Gastroesophageal sphincter (tissue), 3 donors: Measurements from ENCODE around the gene DIAPH2.

Experiments used
- EP300 ChIP-seq: sonication (generic); formaldehyde crosslinking; IDR thresholded peaks from one replicate; pipeline ENCODE4 v1.6.1; 2017; ENCODE audit warnings: antibody characterized with exemption, mild to moderate bottlenecking
- POLR2A ChIP-seq, 2 donors: fragments of 450-650 bp; IDR thresholded peaks; one replicate each; pipeline ENCODE4 v1.6.1; 2017; ENCODE audit warnings: antibody characterized with exemption in 2 of 2, mild to moderate bottlenecking in 2 of 2, moderate library complexity in 1 of 2
- POLR2AphosphoS5 ChIP-seq: sonication (generic); formaldehyde crosslinking; IDR thresholded peaks from one replicate; pipeline ENCODE4 v1.6.1; 2017; ENCODE audit warnings: antibody characterized with exemption
- TF ChIP-seq, protein P1 (sequence below), 4 experiments: fragments of 200-600 bp in 2 of 4; fragments of 450-650 bp in 2 of 4; sonication (generic) in 1 of 4; IDR thresholded peaks; one replicate each; pipeline ENCODE4 v1.5.1; 2017 to 2019; ENCODE audit warnings: antibody characterized with exemption in 4 of 4, mild to moderate bottlenecking in 2 of 4, moderate library complexity in 2 of 4

- TF ChIP-seq EP300 (no peak), POLR2A (IDR thresholded peaks at IDR 0.05) (no peak), POLR2AphosphoS5 (no peak)
- TF ChIP-seq, protein P1, sequence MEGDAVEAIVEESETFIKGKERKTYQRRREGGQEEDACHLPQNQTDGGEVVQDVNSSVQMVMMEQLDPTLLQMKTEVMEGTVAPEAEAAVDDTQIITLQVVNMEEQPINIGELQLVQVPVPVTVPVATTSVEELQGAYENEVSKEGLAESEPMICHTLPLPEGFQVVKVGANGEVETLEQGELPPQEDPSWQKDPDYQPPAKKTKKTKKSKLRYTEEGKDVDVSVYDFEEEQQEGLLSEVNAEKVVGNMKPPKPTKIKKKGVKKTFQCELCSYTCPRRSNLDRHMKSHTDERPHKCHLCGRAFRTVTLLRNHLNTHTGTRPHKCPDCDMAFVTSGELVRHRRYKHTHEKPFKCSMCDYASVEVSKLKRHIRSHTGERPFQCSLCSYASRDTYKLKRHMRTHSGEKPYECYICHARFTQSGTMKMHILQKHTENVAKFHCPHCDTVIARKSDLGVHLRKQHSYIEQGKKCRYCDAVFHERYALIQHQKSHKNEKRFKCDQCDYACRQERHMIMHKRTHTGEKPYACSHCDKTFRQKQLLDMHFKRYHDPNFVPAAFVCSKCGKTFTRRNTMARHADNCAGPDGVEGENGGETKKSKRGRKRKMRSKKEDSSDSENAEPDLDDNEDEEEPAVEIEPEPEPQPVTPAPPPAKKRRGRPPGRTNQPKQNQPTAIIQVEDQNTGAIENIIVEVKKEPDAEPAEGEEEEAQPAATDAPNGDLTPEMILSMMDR (IDR thresholded peaks at IDR 0.05) = no peak
Observed at GRCh38 chrX:97636473-97637140, 952.0 kb downstream of the DIAPH2 start.
